ENCODE results near the gene ESPN.

Gene ESPN

DNA sequence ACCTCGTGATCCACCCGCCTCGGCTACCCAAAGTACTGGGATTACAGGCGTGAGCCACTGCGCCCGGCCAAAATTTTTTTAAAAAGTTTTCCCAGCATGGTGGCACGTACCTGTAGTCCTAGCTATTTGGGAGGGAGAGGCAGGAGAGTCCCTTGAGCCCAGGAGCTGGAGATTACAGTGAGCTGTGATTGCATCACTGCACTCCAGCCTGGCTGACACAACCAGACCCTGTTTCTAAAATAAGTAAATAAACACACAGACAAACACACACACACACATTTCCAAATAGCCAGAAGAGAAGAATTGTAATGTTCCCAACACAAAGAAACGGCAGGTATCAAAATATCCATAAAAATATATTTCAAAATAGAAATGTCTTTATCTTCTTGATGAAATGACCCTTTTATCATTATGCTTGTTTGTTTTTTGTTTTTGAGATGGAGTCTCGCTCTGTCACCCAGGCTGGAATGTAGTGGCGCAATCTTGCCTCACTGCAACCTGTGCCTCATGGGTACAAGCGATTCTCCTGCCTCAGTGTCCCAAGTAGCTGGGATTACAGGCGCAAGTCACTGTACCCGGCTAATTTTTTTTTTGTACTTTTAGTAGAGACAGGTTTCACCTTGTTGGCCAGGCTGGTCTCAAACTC, 14.2 kb upstream of the ESPN start:
- no peak overlapping the region for H3K4me3 ChIP-seq (ENCODE audit: low read depth, low read length)
- no peak for TF ChIP-seq CTCF (IDR thresholded peaks at IDR 0.05; ENCODE audit: insufficient read depth, low read depth, low read length, missing control alignments)
- DNase-seq (ENCODE audit: low read depth) = no peak

- no peak for DNase-seq (ENCODE audit: low read depth)
- no peak for TF ChIP-seq CTCF (IDR thresholded peaks at IDR 0.05; ENCODE audit: insufficient read depth, low read depth, low read length, missing control alignments)
- H3K4me3 ChIP-seq (ENCODE audit: low read depth, low read length) = no peak overlapping the region
Measured at GRCh38 chr1:6412896-6413295, 11.7 kb upstream of the ESPN start.

- peak; percentile 53 for TF ChIP-seq CTCF (IDR thresholded peaks at IDR 0.05; ENCODE audit: insufficient read depth, low read depth, low read length, missing control alignments)
- no peak overlapping the region for H3K4me3 ChIP-seq (ENCODE audit: low read depth, low read length)
Measured at GRCh38 chr1:6414443-6414844, 10.1 kb upstream of the ESPN start.

GRCh38 chr1:6414881-6415626, 9.5 kb upstream of the ESPN start:
- DNase-seq (ENCODE audit: low read depth) = no peak
- no peak overlapping the region for H3K4me3 ChIP-seq (ENCODE audit: low read depth, low read length)
- no peak for TF ChIP-seq CTCF (IDR thresholded peaks at IDR 0.05; ENCODE audit: insufficient read depth, low read depth, low read length, missing control alignments)

More at GRCh38 chr1:6414443-6414844, 10.1 kb upstream of the ESPN start:
- peak; percentile 86 for DNase-seq (ENCODE audit: low read depth)

DNA sequence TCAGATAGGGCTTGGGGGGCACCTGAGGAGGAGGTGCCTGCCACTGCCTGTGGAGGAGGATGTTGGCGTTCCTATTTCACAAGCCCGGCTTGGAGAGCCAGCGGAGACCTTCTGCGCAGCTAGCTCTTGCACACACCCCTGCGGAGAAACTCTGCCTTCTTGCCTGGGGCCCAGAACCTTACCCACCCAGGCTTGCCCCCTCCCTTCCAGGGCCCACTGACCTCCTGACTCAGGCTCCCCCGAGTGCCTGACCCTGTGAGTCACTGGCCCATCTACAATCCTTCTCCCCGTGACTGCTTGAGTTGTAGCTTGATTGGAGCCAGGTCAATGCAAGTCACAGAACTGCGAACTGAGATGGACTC, 8.3 kb upstream of the ESPN start:
- TF ChIP-seq CTCF (IDR thresholded peaks at IDR 0.05; ENCODE audit: insufficient read depth, low read depth, low read length, missing control alignments) = no peak
- DNase-seq (ENCODE audit: low read depth) = no peak

DNA sequence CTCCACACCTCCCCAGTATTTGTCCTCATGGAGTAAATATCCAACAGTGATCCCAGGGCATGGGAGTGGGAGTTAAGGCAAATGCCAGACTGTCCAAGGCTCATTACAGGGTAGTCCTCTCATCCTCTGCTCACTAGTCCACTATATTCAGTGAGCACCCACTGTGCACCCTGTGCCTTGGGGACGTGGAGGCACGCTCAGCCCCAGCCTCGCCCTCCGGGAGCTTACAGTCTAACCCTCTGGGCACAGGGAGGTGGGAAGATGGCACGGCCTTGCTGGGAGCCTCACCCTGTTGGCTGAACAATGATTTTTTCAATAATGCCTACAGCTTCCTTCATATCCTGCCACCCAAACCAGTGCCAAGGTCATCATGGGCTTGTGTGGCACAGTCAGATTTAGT, 7.7 kb upstream of the ESPN start:
- no peak for DNase-seq (ENCODE audit: low read depth)
- H3K4me3 ChIP-seq (ENCODE audit: low read depth, low read length) = no peak overlapping the region
- no peak for TF ChIP-seq CTCF (IDR thresholded peaks at IDR 0.05; ENCODE audit: insufficient read depth, low read depth, low read length, missing control alignments)

More for the DNA sequence above, 8.3 kb upstream of the ESPN start:
- H3K4me3 ChIP-seq (ENCODE audit: low read depth, low read length) = no peak overlapping the region

Measured in GM12865 (cell line).